Activated CD8-positive, alpha-beta memory T cell treated with anti-CD3 and anti-CD28 coated beads, Interleukin-2, amount 50 U/mL, for 1 hour (primary cell): ENCODE measurements around the gene RAB27B.
"Not testable (repeated sequence)": the region's sequence is repeated elsewhere in the genome, so short reads cannot be mapped to it uniquely, and the experiment has no call there.

Experiments
- DNase-seq: peaks from one replicate; pipeline ENCODE4 v3.0.0-alpha.2; 2020; ENCODE audit errors: extremely low read depth

Gene RAB27B

GRCh38 chr18:54828281-54828881 lies at the start of gene RAB27B:
RAB27B (plus strand) TSS chr18:54828477; CDS start chr18:54877586, 49,109 bp downstream.
- peak; percentile 5 for DNase-seq

GRCh38 chr18:54780285-54780861 lies 47.9 kb upstream of the RAB27B start:
- DNase-seq, result no peak

- no peak for DNase-seq
Observed at GRCh38 chr18:54780970-54781369, 47.3 kb upstream of the RAB27B start.

GRCh38 chr18:54783139-54783538 lies 45.1 kb upstream of the RAB27B start:
- no peak for DNase-seq

GRCh38 chr18:54786206-54786605 lies 42.1 kb upstream of the RAB27B start:
- DNase-seq, result no peak

- DNase-seq, result no peak
Observed at GRCh38 chr18:54787121-54787520, 41.2 kb upstream of the RAB27B start.

- no peak for DNase-seq
Observed at GRCh38 chr18:54787616-54788015, 40.7 kb upstream of the RAB27B start.

GRCh38 chr18:54790109-54790508 lies 38.2 kb upstream of the RAB27B start:
- no peak for DNase-seq

GRCh38 chr18:54791657-54792056 lies 36.6 kb upstream of the RAB27B start:
- DNase-seq, result no peak

- no peak for DNase-seq
Observed at GRCh38 chr18:54792079-54792478, 36.2 kb upstream of the RAB27B start.

- DNase-seq, result no peak
Observed at GRCh38 chr18:54794823-54795222, 33.5 kb upstream of the RAB27B start.

GRCh38 chr18:54798186-54798585 lies 30.1 kb upstream of the RAB27B start:
- no peak for DNase-seq

- no peak for DNase-seq
Observed at GRCh38 chr18:54801374-54801773, 26.9 kb upstream of the RAB27B start.

- no peak for DNase-seq
Observed at GRCh38 chr18:54802178-54802577, 26.1 kb upstream of the RAB27B start.

GRCh38 chr18:54802686-54803395 lies 25.4 kb upstream of the RAB27B start:
- no peak for DNase-seq

GRCh38 chr18:54805571-54806334 lies 22.5 kb upstream of the RAB27B start:
- DNase-seq, result no peak

GRCh38 chr18:54806526-54806925 lies 21.8 kb upstream of the RAB27B start:
- no peak for DNase-seq

- DNase-seq, result no peak
Observed at GRCh38 chr18:54807303-54807702, 21.0 kb upstream of the RAB27B start.

GRCh38 chr18:54810662-54811061 lies 17.6 kb upstream of the RAB27B start:
- not testable (repeated sequence) for DNase-seq

GRCh38 chr18:54812885-54813284 lies 15.4 kb upstream of the RAB27B start:
- no peak for DNase-seq

GRCh38 chr18:54813305-54813704 lies 15.0 kb upstream of the RAB27B start:
- DNase-seq, result no peak

- no peak for DNase-seq
Observed at GRCh38 chr18:54813977-54814565, 14.2 kb upstream of the RAB27B start.
